ENCODE measurements around the gene C17orf107.
"Not testable (repeated sequence)": the region's sequence is repeated elsewhere in the genome, so short reads cannot be mapped to it uniquely, and the experiment has no call there.

The C17orf107 gene

DNA sequence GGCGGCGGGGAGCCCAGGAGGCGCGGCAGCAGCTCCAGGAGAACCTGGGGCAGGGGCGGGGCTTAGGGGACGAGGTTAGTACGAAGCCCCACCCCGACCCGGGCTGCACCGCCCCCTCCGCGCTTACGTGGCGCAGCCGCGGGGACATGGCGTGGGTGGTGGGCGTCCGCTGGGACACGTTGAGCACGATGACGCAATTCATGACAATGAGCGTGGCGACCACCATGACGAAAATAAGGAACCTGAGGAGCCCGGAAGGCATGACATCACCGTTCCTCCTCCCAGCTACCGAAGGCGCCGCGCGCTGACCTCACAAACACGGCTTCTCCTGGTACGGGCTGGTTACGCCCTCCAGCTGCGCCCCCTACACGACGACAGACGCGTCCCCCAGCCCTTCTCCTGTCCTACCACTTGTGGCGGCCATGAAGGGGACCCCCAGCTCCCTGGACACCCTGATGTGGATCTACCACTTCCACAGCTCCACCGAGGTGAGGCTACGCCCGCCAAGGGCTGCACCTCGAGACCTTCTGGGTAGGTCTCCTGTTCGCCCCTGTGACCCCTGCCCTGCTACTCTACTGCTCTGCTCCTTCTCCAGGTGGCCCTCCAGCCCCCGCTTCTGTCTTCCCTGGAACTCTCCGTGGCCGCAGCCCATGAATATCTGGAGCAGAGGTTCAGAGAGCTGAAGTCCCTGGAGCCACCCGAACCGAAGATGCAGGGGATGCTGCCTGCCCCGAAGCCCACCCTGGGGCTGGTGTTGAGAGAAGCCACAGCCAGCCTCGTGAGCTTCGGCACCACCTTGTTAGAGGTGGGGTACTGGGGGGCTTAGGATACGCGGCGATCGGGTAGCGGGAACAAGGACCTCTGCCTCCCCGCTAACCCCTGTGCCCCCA is at the start of gene C17orf107:
Gene C17orf107 (plus strand): TSS at position 196 of the 890 bp plus-strand sequence. CDS start 227 bp downstream, at position 423.
- DNase-seq: peak; percentile 15

DNA sequence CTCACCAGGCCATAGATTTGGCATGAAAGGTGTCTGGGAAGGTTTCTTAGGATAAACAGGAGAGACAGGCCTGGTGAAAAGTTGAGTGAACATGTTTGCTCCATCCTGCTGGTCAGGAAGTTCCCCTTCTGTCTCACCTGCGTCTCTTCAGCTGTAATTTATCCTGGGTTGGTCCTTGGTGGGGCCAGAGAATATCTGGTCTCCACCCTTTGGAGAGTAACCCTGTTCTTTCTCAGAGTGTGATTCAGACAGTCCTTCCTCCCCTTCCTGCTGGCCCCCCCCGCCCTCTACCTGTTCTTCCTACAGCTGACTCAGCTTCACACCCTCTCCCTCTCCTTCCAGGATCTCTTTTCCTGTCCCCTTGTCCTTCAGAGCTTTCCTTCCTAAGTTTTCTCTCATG is 49.1 kb upstream of the C17orf107 start:
- peak; percentile 26 for DNase-seq

DNA sequence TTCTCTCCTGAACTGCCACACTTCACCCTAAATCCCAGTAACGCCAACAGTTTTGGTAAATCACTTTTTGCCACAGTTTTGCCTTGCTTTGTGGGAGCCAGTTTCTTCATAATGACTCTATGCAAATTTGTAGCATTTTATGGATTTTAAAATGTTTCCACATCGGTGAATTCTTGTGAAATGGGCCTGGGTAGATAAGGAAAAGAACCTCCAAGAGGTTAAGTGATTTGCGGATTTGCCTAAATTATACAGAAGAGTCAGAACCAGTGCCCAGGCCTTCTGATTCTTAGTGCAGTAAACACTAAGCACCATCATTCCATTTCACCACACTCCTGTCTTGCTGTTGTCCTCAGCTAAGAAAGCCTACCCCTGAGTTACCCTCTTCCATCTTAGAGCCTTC is 48.3 kb upstream of the C17orf107 start:
- no peak for DNase-seq

DNA sequence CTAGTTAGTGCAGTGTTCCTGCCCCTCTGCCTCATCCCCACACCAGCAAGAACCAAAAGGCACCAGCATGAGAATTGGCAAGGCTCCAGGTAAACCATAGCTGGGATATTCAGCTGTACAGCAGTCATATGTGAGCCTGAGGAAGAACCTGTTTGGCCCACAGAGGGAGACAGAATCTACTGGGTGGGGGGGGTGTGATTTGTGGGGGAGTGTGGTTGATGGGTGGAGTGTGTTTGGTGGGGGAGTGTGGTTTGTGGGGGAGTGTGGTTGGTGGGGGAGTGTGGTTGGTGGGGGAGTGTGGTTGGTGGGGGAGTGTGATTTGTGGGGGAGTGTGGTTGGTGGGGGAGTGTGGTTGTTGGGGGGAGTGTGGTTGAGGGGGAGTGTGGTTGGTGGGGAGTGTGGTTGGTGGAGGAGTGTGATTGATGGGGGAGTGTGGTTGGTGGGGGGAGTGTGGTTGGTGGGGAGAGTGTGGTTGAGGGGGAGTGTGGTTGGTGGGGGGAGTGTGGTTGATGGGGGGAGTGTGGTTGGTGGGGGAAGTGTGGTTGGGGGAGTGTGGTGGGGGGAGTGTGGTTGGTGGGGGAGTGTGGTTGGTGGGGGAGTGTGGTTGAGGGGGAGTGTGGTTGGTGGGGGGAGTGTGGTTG is 46.6 kb upstream of the C17orf107 start:
- peak; percentile 51 for DNase-seq

DNA sequence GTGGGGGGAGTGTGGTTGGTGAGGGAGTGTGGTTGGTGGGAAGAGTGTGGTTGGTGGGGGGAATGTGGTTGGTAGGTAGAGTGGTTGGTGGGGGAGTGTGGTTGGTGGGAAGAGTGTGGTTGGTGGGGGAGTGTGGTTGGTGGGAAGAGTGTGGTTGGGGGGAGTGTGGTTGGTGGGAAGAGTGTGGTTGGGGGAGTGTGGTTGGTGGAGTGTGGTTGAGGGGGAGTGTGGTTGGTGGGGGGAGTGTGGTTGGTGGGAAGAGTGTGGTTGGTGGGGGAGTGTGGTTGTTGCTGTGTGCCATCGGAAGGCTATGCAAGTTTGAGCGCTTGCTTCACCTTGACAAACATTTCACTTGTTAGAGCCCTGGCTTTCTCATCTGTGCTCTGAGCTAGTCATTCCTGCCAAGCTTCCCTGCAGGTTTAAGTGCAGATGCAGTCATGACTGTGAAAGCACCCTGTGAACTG is 46.1 kb upstream of the C17orf107 start:
- no peak for DNase-seq

DNA sequence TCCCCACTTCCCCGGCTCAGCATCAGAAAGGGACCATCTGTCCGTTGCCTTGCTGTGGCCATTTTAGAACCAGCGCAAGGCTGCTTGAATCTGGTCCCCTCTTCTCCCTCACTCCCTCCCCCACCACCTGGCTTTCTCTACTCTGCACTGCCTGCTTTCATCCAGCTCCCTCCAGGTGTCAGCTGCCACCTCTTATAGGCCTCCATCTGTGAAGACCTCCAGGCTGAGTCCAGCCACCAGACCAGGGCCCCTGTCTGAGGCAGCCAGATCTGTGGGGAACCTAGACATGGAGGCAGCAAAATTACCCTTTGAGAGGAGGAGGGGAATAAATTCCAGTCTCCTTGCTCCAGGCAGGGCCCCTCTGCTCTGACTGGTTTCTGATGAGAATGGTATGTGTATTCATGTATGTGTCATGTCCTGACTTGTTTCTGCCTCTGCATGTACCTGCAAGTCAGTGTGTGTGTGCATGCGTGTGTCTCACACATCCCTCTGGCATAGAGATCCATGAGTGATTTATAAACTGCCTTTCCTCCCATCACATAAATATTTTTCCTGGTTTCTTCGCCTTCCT is 45.1 kb upstream of the C17orf107 start:
- DNase-seq: no peak

DNA sequence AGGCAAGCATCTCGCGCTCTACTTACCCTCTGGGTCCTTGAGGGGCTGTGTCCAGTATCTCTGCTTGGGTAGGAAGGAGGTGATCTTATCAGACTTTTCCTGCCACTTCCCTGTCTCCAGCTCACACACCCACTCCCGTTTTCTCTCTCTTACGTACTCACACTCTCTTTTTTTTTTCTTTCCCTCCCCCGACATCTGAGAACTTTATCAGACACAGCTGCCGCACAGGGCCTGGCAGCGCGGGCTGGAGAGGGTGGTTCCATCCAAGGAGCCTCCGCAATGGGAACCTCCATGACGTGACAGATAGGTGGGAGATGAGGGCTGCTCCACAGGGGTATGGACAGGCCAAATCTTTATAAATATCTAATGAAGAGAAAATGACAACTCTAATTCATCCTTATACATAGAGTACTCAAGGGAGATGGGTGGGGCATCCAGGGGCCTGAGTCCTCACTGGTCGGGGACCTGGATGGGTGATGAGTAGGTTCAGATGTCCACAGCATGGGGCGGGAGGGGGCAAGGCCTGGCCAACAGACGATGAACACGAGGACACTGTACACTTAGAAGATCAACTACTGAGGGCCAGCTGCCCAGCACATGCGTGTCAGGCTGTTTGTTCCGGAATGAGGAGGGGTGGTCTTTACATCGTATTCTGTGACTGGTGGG is 42.9 kb upstream of the C17orf107 start:
- DNase-seq: no peak

DNA sequence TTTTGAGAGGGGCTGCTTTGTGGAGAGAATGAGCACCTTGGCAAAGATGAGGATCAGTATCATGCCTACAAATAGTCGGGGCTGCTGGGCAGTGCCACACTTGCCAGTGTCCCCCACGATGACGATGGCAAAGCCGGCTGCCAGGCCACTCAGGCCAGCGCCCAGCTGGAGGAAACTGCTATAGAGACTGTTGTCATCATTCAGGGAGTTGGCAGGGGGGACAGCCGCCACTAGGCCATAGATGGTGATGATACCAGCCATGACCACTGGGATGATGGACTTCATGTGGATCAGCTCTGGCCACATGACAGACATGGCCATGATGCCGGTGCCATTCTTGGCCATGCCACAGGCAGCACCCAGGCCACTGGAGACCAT is 42.4 kb upstream of the C17orf107 start:
- DNase-seq: no peak

DNA sequence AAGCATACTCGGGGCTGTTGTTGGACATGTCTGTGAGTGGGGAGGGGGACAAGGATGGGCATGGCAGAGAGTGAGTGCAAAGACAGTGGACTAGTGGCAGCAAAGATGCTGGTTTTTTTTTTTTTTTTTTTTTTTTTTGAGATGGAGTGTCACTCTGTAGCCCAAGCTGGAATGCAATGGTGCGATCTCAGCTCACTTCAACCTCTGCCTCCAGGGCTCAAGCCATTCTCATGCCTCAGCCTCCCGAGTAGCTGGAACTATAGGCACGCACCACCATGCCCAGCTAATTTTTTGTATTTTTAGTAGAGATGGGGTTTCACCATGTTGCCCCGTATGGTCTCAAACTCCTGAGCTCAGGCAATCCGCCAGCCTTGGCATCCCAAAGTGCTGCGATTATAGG is 42.0 kb upstream of the C17orf107 start:
- not testable (repeated sequence) for DNase-seq

DNA sequence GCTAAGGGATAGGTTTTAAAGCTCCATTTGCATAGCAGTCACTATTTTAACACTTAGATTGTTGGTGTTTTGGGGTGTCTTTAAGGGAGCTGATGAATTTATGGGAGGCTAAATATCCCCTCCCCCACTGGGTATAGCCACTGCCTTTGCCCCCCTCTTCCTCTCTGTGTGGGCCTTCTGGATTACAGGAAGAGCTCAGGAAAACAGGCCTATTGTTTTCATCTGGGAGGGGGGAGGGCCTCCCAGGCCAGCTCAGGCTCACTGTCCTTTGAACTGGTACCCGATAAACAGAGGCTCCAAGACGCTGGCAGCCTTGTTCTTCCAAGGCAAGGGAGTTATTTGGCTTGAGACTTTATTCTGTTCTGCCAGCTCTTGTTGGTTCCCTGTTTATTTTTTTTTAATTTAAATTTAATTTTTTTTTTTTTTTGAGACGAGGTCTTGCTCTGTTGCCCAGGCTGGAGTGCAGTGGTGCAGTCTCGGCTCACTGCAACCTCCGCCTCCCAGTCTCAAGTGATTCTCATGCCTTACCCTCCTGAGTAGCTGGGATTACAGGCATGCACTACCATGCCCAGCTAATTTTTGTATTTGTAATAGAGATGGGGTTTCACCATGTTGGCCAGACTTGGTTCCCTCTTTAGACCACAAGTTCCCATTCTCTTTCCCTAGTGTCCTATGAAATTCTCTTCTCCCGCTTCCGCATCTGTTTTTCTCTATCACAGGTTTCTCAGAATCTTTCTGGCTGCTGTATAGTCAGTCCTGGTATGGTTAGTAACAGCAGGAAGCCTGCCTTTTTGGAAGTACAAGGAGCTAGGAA is 41.1 kb upstream of the C17orf107 start:
- peak; percentile 3 for DNase-seq

DNA sequence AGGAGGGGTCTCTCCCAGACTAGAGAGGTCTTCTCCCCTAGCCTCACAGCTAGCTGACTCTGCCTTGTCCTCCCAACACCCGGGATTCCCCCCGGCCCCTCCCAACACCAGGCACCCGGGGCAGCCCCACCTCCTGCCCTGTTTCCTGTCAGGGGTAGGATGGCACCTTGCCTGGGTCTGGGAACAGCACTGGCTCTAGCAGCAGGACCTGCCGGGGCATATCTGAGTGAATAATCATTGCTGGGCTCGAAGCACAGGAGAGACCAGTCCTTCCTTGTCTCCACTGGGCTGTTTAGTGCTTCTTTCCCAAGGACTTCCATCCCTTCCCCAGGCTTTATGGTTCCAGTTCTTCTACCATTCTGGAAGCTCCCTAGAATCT is 40.5 kb upstream of the C17orf107 start:
- DNase-seq: no peak

DNA sequence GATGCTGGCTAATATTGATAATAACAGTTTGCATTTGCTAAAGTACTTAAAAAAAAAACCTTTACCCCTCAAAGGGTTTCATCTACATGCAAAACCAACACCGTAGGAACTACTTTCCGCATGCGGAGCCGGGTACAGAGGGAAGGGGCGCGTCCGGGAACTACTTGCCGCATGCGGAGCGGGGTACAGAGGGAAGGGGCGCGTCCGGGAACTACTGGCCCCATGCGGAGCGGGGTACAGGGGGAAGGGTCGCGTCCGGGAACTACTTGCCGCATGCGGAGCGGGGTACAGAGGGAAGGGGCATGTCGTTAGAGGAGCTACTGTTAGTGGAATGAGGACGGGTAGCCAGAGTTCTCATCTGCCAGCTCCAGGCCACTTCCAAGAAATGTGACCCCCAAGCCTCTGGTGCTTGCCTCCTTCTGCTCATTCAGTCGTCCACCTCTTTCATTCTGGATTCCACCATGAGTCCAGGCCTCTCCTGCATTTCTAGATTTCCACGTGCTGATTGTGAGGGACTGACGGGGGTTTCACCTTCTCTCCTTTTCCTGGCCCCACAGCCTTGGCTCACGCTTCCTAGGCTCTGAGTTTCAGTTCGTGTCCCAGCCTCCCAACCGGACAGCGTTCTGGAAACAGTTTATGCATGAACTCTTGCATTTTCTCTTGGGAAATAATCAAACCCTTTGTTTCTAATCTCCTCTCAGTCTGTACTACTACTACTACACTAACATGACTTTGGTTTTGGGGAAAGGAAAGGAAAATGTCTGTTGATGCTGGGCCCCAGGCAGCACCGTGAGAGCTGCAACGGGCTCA is 39.3 kb upstream of the C17orf107 start:
- DNase-seq: no peak

DNA sequence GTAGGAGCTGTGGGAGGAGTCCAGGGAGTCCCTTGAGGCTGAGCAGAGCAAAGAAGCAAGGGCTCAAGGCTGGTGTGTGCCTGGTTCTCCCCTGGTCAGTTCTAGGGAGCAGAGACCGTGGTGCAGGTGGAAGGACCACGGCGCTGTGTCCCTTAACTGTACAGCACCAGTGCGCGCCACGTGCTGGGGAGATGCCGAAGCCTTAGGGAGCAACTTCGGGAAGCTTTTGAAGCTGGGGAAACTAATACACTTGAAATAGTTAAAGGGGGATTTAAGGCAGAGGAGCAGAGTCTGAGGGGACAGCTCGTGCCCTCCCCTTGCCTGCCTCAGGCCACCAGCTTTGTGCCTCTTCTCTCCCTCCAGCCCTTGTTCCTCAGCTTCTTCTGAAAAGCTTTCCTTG is 38.7 kb upstream of the C17orf107 start:
- DNase-seq: no peak

DNA sequence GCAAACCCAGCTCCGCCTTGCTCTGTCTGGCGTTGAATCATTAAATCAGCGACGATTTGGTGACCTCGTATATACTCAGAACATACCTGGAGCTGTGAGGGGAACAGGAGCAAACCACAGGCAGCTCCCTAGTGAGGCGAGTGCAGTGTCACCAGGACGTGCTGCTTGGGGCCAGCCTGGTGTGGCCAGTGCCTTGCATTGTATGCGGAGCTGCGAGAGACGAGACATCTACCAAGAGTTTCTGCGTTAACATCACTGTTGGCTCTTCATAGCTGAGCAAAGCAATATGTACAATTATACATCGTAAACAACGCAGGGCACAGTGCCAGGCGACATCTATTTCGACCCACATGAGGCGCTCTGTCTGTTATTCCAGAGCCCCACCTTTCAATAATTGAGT is 38.3 kb upstream of the C17orf107 start:
- DNase-seq: no peak

DNA sequence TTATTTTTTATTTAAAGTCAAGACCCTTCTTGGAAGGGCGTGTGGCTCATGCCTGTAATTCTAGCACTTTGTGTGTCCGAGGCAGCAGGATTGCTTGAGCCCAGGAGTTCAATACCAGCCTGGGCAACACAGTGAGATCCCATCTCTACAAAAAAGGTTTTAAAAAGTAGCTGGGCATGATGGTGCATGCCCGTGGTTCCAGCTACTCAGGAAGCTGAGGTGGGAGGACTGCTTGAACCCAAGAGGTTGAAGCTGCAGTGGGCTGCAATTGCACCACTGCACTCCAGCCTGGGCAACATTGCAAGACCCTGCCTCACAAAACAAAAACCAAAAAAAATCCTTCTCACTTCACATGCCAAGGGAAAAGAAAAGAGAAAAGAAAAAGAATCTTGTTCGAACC is 36.6 kb upstream of the C17orf107 start:
- DNase-seq: no peak

DNA sequence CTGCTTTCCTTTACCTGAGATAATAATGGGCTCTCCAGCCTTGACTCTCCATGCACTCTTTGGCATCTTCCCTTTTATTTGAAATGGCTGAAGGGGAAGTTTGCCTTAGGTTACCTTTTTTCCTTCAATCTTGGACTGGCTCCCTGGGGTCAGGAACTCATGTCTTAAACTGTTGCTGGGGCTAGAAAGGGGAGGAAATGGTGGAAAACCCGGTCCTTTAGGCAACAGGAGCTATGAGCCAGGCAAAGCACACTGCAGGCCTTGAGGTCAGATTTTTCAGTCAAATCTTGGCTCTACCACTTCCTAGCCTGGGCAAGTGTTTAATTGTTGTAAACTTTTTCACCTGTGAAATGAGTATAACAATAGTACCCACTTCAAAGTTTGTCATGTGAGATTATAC is 36.0 kb upstream of the C17orf107 start:
- DNase-seq: no peak

DNA sequence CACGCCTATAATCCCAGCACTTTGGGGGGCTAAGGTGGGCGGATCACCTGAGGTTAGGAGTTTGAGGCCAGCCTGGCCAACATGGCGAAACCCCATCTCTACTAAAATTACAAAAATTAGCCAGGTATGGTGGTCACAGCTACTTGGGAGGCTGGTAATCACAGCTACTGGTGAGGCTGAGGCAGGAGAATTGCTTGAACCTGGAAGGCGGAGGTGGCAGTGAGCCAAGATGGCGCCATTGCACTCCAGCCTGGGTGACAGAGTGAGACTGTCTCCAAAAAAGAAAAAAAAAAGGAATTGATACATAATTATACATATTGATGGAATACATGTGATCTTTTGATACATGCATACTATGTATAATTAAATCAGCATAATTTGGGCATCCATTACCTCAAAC is 31.8 kb upstream of the C17orf107 start:
- DNase-seq: not testable (repeated sequence)

DNA sequence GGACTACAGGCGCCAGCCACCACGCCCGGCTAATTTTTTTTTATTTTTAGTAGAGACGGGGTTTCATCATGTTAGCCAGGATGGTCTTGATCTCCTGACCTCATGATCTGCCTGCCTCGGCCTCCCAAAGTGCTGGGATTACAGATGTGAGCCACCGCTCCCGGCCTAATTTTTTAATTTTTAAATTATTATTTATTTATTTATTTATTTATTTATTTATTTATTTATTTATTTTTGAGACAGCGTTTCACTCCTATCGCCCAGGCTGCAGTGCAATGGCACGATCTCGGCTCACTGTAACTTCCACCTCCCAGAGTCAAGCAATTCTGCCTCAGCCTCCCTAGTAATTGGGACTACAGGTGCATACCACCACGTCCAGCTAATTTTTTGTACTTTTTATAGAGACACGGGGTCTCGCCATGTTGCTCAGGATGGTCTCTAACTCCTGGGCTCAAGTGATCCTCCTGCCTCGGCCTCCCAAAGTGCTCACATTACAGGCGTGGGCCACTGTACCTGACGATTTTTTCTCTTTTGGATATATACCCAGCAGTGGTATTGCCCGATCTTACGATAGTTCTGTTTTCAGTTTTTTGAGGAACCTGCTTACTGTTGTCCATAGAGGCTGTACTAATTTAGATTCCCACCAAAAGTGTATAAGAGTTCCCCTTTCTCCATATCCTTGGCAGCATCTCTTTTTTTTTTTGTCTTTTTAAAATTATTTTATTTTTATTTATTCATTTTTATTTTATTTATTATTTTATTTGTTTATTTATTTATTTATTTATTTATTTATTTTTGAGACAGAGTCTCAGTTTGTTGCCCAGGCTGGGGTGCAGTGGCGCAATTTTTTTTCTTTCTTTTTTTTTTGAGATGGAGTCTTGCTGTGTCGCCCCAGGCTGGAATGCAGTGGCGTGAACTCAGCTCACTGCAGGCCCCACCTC is 30.0 kb upstream of the C17orf107 start:
- not testable (repeated sequence) for DNase-seq

DNA sequence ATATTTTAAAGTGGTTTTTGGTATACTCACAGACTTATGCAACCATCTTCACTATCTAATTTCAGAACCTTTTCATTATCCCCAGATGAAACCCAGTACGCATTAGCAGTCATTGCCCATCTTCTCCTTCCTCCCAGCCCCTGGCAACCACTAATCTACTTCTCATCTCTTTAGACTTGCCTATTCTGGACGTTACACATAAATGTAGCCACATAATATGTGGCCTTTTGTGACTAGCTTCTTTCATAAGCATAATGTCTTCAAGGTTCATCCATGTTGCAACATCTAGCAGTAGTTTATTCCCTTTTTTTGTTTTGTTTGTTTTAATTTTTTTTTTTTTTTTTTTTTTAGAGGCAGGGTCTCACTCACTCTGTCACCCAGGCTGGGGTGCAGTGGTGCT is 28.5 kb upstream of the C17orf107 start:
- DNase-seq: no peak

DNA sequence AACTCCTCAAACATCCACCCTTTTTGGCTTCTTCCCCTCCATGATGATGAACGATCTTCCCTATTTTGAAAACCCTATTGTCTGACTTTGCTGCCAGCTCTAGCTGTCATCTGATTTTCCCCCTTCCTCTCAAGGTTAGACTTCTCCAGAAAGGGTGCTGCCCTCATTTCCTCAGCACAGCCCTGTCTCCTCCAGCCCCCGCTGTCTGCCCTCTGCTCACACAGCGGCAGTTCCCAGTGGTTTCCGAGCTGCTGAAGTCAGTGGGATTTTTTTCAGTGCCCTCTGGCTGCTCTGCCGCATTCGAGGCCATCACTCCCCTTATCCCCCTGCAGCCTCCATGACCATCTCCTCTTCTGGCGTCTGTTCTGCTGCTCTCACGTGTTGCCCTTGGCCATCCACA is 26.6 kb upstream of the C17orf107 start:
- no peak for DNase-seq
